Upper lobe of left lung (tissue), 4 donors: ENCODE results near the gene HDHD5.

Source experiments
- EP300 ChIP-seq, 4 donors: sonication (generic); formaldehyde crosslinking; IDR thresholded peaks; one replicate each; pipeline ENCODE4 v1.5.1; 2017; ENCODE audit warnings: antibody characterized with exemption in 4 of 4, control low read depth in 2 of 4
- POLR2AphosphoS5 ChIP-seq, 2 donors: sonication (generic); formaldehyde crosslinking; IDR thresholded peaks; one replicate each; pipeline ENCODE4 v1.5.1; 2017; ENCODE audit warnings: antibody characterized with exemption in 2 of 2
- TF ChIP-seq, protein P1 (sequence below), 6 experiments: fragments of 450-650 bp in 4 of 6; fragments of 200-600 bp in 2 of 6; sonication (generic) in 2 of 6; IDR thresholded peaks; one replicate each; pipeline ENCODE4 v1.5.1; 2016 to 2019; ENCODE audit warnings: antibody characterized with exemption in 6 of 6

- TF ChIP-seq, protein P1, sequence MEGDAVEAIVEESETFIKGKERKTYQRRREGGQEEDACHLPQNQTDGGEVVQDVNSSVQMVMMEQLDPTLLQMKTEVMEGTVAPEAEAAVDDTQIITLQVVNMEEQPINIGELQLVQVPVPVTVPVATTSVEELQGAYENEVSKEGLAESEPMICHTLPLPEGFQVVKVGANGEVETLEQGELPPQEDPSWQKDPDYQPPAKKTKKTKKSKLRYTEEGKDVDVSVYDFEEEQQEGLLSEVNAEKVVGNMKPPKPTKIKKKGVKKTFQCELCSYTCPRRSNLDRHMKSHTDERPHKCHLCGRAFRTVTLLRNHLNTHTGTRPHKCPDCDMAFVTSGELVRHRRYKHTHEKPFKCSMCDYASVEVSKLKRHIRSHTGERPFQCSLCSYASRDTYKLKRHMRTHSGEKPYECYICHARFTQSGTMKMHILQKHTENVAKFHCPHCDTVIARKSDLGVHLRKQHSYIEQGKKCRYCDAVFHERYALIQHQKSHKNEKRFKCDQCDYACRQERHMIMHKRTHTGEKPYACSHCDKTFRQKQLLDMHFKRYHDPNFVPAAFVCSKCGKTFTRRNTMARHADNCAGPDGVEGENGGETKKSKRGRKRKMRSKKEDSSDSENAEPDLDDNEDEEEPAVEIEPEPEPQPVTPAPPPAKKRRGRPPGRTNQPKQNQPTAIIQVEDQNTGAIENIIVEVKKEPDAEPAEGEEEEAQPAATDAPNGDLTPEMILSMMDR (IDR thresholded peaks at IDR 0.05) = no peak
- TF ChIP-seq POLR2AphosphoS5 (IDR thresholded peaks at IDR 0.05) (no peak), EP300 (IDR thresholded peaks at IDR 0.05) (no peak)
Measured at GRCh38 chr22:17143826-17144225, 15.3 kb downstream of the HDHD5 start.
